Measurements from ENCODE around the gene CDC16.
"Not testable (repeated sequence)": the region's sequence is repeated elsewhere in the genome, so short reads cannot be mapped to it uniquely, and the experiment has no call there.

Gene CDC16

DNA sequence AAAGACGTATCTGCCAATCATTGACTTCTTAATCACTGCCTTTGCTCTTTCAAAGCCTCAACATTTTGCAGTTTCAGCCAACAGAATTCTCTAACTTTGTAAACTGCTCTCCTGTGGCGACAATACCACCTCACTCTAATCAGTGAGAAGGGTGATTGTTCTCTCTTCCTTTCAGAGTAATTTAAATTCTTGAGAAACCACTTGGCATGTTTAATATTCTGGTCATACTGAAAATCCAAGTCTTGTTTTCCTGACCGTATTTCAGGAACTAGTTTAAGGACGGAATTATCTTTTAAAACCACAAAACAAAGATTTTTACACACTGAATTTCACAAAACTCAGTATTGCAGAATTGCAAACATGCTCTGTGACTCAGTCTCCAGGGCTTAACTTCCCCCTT, 5.2 kb upstream of the CDC16 start:
- DNase-seq, result no peak

DNA sequence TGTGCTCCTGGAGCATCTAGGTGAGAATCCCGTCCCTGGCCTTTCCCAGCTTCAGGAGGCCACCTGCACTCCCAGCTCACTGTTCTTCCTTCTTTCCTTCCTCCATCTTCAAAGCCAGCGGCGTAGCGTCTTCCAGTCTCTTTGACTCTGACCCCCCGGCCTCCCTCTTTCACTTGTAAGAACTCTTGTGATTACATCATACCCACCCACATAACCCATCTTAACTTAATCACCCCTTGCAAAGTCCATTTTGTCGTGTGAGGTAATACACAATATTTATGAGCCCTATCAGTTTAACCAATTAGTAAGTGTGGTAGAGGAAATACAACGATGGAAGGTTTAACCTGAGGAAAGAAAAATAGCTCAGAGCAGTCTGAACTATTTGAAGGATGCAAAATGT, 4.6 kb upstream of the CDC16 start:
- no peak for DNase-seq

DNA sequence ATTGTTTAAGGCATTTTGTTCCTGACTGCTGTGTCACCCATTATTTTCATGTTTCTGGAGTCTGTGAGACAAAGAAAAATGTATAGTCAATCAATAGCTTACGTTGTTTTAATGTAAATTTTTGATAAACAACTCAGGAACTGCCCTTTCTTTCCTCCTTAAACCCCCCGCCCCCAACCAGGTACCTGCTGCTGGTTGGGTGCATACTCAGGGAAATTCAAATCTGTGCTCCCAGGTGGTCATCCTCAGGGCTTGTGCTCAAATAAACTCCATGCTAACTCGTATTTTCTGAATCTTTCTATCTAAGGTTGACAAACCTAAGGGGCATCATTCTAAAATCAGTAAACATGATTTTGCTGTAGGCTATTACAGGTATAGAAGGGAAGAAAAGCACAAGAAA, 4.1 kb upstream of the CDC16 start:
- no peak for DNase-seq

DNA sequence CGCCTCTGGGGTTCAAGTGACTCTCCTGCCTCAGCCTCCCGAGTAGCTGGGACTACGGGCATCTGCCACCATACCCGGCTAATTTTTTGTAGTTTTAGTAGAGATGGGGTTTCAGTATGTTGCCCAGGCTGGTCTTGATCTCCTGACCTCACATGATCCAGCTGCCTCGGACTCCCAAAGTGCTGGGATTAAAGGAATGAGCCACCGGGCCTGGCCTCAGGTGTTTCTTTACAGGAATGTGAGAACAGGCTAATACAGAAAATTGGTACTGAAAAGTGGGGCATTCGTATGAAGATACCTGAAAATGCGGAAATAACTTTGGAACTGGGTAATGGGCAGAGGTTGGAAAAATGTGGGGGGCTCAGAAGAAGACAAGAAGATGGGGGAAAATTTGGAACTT, 2.8 kb upstream of the CDC16 start:
- DNase-seq, result no peak

DNA sequence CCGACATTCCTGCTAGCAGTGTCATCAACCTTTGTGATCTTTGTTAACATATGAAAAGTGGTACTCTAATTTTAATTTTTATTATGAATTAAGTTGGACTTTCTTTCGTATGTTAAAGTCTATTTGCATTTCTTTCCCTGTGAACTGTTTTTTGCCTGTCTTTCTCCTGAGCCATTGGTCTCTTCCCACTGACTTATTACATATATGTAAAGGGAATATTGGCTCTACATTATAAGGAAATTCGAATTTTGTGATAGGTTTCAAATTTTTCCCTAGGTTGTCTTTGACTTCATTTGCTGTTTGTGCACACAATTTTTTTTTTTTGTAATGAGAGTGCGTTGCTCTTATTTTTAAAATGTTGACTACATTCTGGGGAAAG, 442 bp upstream of the CDC16 start:
- DNase-seq, result no peak

DNA sequence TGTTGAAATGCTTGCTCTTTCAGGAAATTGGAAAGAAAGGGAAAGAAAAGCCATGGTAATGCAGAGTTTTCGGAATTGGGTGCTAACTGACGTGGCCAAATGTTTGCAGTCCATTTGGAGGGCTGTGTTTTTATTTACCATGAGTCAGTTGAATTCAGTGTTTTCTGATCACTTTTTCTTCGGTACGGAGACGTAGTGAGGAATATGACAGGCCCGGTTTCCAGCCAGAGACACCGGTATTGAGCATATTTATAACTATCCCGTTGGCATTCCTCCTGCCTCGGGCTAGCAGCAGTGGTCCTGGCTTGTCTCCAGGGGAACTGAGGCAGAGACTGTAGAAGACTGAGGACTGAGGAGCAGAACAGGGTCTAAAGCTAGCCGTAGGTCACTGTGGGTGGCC, 1.0 kb downstream of the CDC16 start:
- no peak for DNase-seq

DNA sequence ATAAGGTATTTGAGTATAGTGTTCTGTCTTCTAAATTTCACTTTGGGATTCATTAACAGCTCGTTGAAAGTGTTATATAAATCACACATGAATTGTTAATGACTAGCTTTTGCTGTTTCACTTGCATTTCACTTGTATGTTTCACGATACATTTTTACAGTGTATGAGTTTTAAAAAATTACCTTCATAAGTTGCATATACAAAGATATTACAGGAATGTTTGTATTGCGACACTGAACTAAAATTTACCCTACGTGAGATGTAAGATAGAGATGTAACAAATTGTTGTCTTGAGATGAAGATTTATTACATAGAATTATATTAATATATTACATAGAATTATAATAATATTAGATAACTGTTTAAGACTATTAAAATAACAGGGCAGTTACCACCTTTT, 1.5 kb downstream of the CDC16 start:
- DNase-seq, result no peak

DNA sequence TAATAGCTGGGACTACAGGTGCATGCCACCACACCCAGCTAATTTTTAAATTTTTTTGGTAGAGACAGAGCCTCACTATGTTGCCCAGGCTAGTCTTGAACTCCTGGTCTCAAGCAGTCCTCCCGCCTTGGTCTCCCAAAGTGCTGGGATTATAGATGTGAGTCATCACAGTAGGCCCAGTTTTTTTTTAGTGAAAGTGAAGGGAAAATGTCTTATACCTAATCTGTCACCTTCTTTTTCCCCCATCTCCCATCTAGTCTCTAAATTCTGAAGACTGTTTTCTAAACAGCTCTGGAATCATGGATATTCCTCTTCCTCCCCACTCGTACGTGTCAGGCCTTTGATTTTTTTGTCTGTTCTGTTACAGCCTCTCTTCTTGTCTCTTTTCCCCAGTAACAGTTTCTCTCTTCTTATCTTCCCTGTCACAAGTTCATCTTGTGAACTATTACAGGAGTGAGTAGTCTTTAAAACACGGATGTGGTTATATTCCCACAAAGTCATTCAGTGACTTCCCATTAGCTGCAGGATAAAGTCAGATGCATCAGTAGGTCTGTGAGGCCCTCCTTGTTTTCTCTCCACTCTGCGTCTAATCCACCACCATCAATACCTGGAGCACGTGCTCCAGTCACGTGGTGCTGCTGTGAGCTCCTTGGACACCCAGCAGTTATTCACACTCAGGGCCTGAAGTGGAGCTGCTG, 2.9 kb downstream of the CDC16 start:
- no peak for DNase-seq

DNA sequence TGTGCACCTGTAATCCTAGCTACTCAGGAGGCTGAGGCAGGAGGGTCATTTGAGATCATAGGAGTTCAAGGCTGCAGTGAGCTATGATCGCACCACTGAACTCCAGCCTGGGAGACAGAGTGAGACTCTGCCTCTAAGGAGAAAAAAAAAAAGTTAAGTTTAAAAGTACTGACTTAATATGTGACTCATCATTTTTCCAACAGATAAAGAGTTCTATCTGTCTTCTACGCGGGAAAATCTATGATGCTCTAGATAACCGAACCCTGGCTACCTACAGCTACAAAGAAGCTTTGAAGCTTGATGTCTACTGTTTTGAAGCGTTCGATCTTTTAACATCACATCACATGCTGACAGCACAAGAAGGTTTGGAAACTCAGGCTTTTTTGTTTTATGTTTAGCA, 7.2 kb downstream of the CDC16 start:
- no peak for DNase-seq

DNA sequence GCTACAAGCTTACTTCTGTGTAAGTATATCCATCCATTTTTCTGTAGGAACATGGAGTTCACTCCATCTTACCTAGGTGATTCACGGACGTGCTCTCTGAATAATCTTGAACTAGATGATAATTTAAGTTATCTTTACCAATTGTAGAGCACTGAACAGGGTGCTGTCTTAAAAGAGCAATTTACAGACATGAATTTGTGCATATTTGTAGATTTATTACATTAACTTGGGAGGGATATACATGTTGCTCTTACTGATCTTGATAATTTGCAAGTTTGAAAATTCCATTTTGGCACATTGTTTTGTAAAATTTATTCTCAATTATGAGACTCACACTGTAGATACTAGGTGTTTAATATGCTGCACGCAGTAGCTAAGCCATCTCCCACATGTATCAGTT, 9.3 kb downstream of the CDC16 start:
- no peak for DNase-seq

DNA sequence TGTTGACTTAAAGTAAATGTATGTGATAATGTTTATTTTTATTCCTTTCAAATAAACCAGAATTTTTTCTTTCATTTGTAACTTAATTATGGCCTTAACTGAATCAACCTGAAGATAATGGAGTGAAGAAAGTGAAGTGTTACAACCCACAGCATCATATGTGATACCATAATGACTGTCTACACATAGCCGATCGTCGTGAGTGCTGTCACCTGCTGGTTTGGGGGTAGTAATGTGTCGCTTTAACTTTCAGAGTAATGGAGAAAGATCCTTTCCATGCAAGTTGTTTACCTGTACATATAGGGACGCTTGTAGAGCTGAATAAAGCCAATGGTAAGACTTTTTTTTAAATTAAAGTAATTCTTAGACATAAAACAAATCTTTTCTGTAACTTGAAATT, 9.9 kb downstream of the CDC16 start:
- no peak for DNase-seq

DNA sequence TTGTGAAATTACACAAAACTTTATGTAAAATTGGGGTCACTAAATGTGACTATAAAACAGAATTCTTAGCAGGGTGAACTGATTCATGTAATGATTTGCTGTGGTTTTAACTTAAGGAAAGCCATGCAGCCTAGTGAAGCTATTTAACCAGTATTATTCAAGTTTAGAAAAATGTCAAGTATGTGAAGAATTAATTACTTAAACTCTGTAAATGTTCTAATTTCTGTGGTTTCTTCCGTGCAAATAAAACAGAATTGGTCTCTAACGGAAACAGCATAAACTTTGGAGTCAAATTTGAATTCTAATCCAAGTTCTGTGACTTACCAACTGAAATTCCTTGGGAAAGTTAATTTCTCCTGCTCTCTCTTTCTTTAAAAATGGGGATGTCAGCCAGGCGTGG, 13.3 kb downstream of the CDC16 start:
- DNase-seq, result no peak

DNA sequence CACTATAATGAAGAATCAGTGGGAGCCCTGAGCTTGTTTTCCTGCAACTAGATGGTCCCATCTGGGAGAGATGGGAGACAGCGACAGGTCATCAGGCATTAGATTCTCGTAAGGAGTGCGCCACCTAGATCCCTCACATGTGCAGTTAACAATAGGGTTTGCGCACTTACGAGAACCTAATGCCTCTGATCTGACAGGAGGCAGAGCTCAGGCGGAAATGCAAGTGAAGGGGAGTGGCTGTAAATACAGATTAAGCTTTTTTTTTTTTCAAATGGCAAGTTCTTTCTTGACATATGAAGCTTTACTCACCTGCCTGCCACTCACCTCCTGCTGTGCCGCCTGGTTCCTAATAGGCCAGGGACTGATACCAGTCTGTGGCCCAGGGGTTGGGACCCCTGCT, 14.4 kb downstream of the CDC16 start:
- DNase-seq, result no peak

DNA sequence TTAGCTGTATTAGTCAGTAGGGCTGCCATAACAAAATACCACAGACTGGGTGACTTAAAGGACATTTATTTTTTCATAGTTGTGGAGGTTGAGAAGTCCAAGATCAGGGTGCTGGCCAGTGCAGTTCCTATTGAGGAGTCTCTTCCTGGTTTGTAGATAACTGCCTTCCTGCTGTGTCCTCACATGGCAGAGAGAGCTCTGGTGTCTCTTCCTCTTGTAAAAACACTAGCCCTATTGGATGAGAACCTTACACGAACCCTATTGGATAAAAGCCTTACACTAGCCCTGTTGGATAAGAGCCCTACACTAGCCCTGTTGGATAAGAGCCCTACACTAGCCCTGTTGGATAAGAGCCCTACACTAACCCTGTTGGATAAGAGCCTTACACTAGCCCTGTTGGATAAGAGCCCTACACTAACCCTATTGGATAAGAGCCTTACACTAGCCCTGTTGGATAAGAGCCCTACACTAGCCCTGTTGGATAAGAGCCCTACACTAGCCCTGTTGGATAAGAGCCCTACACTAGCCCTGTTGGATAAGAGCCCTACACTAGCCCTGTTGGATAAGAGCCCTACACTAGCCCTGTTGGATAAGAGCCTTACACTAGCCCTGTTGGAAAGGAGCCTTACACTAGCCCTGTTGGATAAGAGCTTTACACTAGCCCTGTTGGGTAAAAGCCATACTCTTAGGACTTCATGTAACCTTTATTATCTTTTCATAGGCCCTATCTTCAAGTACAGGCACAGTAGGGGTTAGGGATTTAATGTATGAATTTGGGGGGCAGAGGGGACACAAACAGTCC, 17.1 kb downstream of the CDC16 start:
- not testable (repeated sequence) for DNase-seq

DNA sequence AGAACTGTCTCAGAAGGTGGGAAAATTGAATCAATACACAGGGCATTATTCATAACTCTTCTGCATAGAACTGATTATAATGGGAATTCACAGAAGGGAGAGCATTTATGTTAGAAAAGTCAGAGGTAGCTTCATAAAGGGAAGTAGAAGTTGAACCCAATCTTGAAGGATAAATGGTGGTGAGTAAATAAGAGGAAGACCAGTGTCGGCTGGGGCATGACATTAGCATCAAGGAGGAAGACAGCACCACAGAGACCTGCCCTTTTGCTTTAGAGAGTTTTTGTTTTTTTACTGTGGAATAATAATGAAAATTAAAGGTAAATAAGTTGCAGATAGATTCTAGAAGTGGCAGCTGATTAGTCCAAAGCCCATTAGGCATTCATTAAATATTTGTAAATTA, 21.9 kb downstream of the CDC16 start:
- DNase-seq, result no peak

DNA sequence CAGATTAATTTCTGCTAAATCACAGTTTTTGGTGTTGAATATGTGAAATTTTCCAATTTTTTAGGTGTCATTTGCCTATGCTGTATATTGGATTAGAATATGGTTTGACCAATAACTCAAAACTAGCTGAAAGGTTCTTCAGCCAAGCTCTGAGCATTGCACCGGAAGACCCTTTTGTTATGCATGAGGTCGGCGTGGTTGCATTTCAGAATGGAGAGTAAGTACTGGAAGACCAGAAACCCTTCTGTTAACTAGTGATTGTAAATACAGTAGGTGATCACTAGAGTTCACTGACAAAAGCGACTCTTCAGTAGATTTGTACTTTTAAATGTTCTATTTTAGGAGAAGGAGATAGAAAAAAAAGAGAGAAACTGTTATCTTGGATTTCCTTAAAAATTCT, 22.3 kb downstream of the CDC16 start:
- no peak for DNase-seq

DNA sequence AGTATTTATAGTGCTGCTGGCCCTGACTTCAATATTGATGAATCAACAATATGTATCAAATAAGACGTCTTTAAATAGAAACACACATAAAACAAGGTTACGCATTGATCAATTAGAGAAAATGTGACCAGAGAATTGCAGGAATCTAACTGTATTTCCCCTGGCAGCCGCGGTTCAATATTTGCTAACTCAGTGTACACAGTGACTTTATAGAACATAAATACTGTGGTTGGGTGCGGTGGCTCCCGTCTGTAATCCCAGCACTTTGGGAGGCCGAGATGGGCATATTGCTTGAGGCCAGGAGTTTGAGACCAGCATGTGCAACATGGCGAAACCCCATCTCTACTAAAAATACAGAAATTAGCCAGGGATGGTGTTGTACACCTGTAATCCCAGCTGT, 23.9 kb downstream of the CDC16 start:
- DNase-seq, result no peak

DNA sequence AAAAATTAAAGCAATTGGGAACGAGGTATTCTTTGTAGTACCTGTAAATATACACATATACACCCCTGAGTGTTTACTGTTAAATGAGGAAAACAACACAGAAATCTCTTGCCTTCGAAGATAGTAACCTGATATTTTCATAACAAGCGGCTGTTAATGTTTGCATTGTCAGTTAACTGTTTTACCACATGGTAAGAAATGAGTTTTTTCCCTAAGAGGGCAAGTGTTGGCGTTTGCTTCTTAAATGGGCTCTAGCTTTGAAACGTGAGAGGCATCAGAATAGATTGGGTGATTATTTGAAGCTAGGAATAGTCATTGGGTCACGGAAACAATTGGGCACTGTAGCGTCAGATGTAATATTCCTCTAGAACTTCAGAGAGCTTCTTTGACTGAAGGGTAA, 24.7 kb downstream of the CDC16 start:
- no peak for DNase-seq

DNA sequence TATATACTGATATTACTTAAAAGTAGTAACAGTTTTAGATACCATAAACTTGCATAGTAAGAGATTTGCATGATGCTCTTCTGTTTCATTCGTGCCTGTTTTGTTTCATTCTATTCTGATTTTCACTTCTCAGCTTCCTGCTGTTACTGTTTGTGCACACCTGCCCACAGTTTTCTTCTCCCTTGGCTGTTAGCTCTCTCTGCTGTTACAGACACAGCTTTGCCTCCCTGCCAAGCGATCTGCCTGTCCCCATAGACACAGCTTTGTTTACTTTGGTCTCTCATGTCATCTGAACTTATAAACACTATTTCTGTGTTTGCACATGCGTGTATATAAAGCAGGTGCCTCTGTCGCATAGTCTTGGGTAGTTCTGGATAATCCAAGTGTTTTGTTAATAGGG, 25.3 kb downstream of the CDC16 start:
- DNase-seq, result no peak

DNA sequence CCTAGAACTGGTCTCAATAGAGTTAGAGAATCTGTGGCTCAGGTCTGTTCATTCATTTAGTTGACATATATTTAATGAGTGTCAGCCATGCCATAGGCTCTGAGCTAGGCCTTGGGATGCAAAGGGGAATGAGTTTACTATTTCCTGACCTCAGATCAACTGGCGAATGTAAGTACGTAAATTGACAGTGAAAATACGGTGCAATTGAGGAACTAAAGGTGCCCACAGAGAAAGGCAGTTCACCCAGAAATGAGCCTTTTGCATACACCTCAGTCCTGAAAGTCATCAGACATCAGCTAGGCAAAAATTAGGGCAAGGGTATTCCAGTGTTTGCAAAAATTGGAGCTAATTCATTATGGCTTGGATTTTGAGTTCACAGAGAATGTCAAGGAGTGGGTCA, 26.1 kb downstream of the CDC16 start:
- no peak for DNase-seq

DNA sequence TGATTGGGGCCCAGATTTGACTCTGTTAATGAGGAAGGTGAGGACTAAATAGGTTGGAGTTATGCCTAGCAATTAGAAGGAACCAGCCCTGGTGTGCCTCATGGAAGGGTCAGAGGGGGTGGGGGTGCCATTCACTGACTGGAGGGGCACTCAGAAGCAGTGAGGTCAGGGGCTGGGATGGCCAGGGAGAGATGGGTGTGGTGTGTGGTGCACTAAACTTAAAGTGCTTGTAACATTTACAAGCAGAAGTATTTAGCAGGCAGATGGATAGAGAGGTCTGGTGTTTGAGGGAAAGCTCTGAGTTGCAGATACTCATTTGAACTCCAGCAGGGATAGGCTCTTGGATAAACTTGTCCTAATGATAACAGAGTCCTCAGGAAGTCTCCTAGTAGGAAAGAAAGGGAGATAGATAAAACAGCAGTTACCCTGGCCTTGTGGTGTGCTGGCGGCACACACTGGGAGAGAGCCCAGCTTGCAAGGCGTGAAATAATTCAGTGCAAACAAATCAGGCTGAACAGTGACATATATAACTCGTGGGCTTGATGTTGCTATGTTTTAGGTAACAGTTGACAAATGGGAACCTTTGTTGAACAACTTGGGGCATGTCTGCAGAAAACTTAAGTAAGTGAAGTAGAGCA, 26.8 kb downstream of the CDC16 start:
- DNase-seq, result no peak

DNA sequence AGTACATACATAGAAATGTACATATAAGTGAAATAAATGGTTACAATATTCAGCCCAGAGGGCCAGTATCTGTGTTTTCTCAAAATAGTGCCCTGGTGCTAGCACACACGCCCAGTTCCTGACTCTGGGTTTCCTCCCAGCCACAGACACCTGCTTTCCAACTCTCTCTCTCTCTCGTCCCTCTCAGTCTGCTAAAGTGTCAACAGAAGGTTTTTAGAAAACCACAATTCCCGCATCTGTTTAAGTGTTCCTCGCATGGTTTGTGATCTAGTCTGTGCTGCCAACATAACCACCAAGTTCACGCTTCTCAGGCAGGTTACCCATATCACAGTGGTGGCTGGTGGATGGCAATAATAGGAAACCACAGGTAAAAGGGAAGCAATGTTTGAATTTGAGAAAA, 28.9 kb downstream of the CDC16 start:
- DNase-seq, result peak; percentile 13

DNA sequence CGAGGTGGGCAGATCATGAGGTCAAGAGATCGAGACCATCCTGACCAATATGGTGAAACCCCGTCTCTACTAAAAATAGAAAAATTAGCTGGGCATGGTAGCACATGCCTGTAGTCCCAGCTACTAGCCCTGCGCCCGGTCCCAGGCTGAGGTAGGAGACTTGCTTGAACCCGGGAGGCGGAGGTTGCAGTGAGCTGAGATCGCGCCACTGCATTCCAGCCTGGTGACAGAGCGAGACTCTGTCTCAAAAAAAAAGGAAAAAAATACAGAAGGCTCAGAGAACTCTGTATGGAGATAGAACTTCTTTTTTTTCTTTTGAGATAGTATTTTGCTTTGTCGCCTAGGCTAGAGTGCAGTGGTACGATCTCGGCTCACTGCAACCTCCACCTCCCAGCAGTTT, 29.6 kb downstream of the CDC16 start:
- DNase-seq, result not testable (repeated sequence)

DNA sequence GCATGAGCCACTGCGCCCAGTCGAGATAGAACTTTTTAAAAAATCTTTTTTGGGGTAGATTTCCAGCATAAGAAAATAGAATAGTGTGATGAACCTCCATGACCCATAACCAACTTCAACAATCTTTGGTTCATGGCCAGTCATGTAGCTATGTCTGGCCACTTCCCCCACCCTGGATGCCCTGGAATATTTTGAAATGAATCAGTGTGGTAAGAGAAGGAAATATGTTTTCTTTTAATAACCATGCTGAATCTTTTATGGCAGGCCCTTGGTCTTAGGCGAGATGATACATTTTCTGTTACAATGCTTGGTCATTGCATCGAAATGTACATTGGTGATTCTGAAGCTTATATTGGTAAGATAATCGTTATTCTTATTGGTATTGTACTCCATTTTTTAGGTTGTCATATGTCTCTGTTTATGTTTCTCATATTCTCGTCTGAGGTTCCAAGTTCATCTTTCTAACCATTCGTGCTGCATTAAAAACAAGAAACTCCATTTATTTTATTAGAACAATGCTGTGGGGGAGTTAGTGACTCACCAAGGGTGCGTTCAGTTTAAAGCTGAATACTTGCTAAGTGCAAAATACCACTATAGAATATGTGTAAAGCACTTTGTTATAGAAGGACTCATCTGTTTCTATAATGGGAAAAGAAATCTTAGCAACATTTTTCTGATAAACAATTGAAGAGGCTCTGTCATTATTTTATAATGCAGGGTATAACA, 30.4 kb downstream of the CDC16 start:
- DNase-seq, result no peak
